ENCODE measurements around the gene EEF2K. TPM values are rescaled to one million over a fixed set of nuclear protein-coding genes. Genes with fewer than 3 reads are reported as not detected.

The EEF2K gene
- total and polyA plus RNA-seq, 2 of the 13 experiments (the other 11 are each of a cell fraction or from before 2014, with no cell fraction given) = 22.0 to 23.8 TPM

GRCh38 chr16:22206013-22206841 lies at the start of gene EEF2K (continued):
- TF ChIP-seq HNRNPK (IDR thresholded peaks at IDR 0.05; ENCODE audit: low read depth, low read length, poor library complexity, severe bottlenecking) = peak; percentile 84
- peak; percentile 96 for TF ChIP-seq ZNF891 (CRISPR knock-in tag; IDR thresholded peaks at IDR 0.05)
- TF ChIP-seq CCAR2 (optimal IDR thresholded peaks at IDR 0.05; ENCODE audit: low read depth, low read length) = peak; percentile 89
- TF ChIP-seq, protein P1, sequence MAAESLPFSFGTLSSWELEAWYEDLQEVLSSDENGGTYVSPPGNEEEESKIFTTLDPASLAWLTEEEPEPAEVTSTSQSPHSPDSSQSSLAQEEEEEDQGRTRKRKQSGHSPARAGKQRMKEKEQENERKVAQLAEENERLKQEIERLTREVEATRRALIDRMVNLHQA (CRISPR knock-in tag; IDR thresholded peaks at IDR 0.05) = no peak
- TF ChIP-seq GTF3A (CRISPR knock-in tag; conservative IDR thresholded peaks at IDR 0.05) = peak; percentile 98; the same call in 1 of the 2 replicates
- TF ChIP-seq ZNF33B (CRISPR knock-in tag; IDR thresholded peaks at IDR 0.05) = peak; percentile 55
- TF ChIP-seq BHLHE40 (IDR thresholded peaks at IDR 0.05; ENCODE audit: low read length) = peak; percentile 92
- TF ChIP-seq POLR2A (IDR thresholded peaks at IDR 0.05; ENCODE audit: insufficient read depth in 1 of 2, low read depth in 2 of 2, low read length in 2 of 2) = peak; percentile 69 to 92
- TF ChIP-seq NR2F2 (IDR thresholded peaks at IDR 0.05; ENCODE audit: borderline replicate concordance, low read depth) = no peak
- TF ChIP-seq ZNF260 (CRISPR knock-in tag; IDR thresholded peaks at IDR 0.05; ENCODE audit: borderline replicate concordance, low read depth) = peak; percentile 94; the same call in 1 of the 2 replicates
- TF ChIP-seq GTF2F1 (IDR thresholded peaks at IDR 0.05; ENCODE audit: low read length) = no peak
- TF ChIP-seq FOXP4 (CRISPR knock-in tag; IDR thresholded peaks at IDR 0.05) = peak; percentile 61
- TF ChIP-seq ZNF503 (CRISPR knock-in tag; IDR thresholded peaks at IDR 0.05) = peak; percentile 93
- peak; percentile 80 for TF ChIP-seq PRDM15 (CRISPR knock-in tag; IDR thresholded peaks at IDR 0.05)
- peak; percentile 84 for TF ChIP-seq NFKBIZ (CRISPR knock-in tag; IDR thresholded peaks at IDR 0.05)
- peak; percentile 91 for TF ChIP-seq ZNF501 (CRISPR knock-in tag; IDR thresholded peaks at IDR 0.05)

All from HepG2 (cell line).